DMS53 treated with DMSO at 0.1 percent for 48 hours (cell line): ENCODE results near the gene NEK11.

ENCODE experiments used
- DNase-seq: peaks from one replicate; lab custom pipeline; 2025; ENCODE audit not compliant: unreplicated experiment; lab: John Stamatoyannopoulos, UW

Gene NEK11

GRCh38 chr3:131223373-131224289 is 197.0 kb downstream of the NEK11 start:
- no peak for DNase-seq

GRCh38 chr3:131224886-131225550 is 198.3 kb downstream of the NEK11 start:
- DNase-seq = peak; percentile 20

- DNase-seq = no peak
These were observed 201.8 kb downstream of the NEK11 start for GRCh38 chr3:131228522-131228921.

DNA sequence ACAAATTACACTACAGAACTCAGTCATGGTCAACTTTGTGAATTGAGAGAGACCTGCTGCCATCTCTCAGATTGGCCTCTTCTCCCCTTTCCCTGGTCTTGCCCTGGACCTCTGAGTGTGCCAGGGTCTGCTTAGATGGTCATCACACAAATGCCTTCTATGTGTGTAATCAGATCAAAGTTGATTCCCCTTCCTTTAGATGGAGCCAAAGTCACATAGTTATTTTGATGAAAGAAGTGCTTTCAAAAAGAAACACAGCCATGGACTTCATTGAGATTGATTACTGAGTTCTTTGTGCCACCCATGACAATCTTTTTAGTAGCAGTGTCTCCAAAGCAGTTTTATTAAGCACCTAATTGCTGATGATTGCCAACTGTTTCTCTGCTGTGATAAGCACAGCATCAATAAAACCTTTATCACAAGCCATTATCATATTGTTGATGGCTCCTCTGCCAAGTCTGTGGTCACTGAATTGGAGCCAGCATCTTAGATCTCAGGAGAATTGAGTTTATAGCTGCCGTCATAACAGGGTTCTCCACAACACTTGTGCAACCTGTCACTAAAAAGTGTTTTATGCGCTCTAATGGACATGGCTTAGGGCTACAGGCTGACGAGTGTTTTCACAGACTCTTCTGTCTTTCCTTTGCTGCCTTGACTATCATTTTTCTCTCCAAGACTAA is 205.2 kb downstream of the NEK11 start:
- no peak for DNase-seq

GRCh38 chr3:131232711-131233267 is 206.1 kb downstream of the NEK11 start:
- no peak for DNase-seq

DNA sequence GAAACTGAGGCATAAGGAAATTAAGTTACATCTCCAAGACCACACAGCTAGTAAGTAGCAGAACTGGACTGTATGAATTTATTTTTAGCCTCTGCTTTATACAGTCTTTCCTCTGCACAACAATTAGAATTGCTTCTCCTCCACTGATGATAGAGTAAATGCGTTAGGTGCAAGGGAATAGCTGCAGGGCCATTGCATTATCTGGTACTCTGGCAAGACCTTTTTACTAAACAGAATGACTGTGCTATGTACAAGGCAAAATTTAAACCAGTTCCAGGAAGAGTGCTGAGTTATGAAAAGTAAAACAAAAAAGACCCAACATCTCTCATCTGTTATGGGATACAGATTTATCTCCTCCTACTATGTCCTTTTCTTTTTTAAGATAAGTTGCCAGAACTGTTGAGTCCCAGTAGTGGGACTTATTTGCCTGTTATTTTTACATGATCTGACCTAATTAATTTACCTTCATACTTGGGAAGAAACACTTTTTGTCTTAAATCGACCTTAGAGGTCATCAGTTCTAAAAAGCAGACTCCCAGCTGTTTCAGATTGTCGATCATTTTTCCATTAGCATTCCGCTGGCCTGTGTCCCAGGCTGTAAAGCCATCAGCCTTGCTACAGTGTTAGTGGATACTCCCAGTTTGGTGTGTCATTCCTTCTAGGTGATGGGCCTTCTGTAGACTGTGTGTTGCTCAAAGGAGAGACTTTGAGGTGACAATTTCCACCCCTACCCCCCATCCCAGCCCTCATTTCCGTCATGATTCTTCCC is 207.4 kb downstream of the NEK11 start:
- DNase-seq = no peak

DNA sequence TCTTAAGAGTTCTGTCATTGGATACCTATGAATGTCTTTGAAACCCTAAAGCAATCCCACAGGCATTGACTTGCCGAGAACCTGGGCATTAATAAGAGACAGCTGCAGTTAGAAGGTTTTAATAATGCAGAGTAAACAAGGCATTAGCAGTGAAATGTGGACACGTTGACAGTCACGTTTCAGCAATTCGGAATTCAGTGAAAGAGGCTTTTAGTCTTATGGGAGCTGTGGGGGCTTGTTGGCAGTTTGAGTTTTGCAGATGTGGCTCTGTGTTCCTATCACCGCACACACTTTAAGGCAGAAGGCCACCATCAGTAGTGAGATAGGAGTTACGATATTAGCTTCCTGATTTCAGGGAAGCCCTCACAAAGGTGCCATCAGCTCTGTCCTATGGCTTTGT is 209.7 kb downstream of the NEK11 start:
- no peak for DNase-seq

DNA sequence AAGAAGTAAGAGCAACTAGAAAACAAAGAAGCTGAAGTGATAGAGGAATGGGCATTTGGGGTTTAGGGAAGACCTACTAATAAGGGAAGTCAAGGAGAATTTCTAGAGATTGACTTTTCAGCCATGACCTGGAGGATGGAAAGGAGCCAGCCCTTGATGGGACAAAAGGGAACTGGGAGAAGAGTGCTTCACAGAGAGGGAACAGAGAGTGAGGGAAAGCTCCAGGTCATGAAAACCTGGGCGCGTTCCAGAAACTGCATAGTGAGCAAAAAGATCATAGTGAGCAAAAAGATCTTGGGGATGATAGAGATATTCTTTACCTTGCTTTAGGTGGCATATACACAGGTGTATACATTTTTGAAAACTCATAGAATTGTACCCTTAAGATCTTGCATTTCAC is 211.8 kb downstream of the NEK11 start:
- no peak for DNase-seq

- DNase-seq = no peak
These were observed 212.6 kb downstream of the NEK11 start for GRCh38 chr3:131239267-131239666.

DNA sequence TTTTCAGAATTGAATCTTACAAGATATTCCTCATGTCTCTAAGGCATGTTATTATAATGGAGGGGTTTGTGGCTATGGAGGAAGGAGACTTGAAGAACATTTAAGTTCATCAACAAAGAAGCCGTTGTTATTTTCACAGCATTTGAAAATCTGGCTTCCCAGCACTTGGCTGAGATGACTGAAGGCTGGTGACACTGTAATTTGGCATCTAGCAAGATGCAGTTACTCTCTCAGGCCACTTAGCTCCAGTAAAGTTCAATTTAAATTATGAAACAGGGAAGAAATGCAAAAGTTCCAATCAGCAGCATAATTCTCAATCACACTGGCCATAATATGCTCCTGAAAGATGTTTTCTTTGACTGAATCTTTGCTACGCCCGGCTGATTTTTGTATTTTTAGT is 215.5 kb downstream of the NEK11 start:
- no peak for DNase-seq

GRCh38 chr3:131250466-131250865 is 223.8 kb downstream of the NEK11 start:
- no peak for DNase-seq

DNA sequence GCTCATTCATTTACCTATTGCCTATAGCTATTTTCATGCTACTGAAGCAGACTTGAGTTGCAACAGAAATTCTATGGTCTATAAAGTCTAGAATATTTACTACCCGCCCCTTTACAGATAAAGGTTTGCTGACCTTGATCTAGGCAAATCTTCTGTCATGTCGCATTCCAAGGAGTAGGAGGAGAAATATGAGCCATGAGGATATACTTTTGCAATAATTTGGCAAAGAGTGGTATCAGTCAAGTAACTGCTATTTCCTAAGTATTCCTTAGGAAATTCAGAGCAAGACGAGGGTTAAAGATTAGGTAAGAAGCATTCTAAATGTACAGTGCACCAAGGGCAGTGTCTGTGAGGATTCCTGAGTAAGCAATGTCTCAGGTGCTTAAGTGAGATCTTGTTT is 233.8 kb downstream of the NEK11 start:
- no peak for DNase-seq

DNA sequence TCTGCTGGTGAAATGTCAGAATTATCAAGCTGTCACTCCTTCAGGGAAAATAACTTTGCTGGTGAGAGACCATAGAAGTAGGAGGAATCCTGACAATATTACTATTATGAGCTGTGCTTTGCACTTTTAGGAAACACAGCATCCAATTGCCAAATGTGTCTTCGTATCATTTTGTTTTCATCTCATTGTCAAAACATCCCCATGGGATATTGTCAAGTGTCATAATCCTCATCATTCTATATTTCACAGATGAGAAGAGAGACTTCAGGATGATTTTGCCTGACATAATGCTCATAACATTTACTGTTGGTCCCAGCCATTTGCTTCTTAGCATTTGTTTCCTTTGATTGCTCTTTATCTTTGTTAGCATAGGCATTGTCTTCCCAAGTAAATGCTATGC is 234.4 kb downstream of the NEK11 start:
- DNase-seq = no peak

DNA sequence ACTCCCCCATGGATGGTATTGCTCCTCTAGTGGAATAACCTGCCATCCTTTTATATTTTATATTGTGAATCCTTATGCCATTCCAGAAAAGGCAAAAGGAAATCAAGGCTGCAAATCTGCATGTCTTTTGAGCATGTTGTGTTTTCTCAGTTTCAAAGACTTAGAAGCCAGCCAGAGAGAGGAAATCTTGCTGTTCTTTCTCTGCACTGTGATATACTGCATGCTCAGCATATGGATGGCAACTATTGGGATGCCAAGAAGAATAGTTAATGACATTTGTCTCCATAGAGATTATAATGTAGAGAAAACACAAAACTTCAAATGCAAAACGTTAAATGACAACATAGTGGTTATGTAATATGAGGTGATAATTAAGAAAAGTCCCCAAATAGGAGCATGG is 248.9 kb downstream of the NEK11 start:
- DNase-seq = no peak

GRCh38 chr3:131277836-131278497 is 251.3 kb downstream of the NEK11 start:
- no peak for DNase-seq

DNA sequence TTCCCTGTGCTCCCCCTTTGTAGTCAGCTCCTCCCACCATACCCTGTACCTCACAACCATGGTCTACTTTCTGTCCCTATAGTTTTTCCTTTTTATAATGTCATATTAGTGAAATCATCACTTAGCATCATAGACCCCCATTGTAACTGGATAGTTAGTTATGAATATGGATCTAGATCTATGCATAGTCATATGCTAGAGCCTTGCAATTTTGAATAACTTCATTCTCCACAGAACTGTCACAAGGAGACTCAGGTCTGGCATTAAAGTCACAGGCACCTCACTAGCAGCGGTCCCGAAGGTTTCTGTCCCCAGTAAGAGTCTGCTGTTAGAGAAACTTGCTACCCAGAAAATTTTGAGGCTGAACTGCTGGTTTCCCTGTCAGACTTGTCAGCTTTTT is 252.9 kb downstream of the NEK11 start:
- DNase-seq = no peak

GRCh38 chr3:131282379-131282778 is 255.7 kb downstream of the NEK11 start:
- no peak for DNase-seq

GRCh38 chr3:131282967-131283366 is 256.3 kb downstream of the NEK11 start:
- no peak for DNase-seq

GRCh38 chr3:131283862-131284261 is 257.2 kb downstream of the NEK11 start:
- DNase-seq = no peak

DNA sequence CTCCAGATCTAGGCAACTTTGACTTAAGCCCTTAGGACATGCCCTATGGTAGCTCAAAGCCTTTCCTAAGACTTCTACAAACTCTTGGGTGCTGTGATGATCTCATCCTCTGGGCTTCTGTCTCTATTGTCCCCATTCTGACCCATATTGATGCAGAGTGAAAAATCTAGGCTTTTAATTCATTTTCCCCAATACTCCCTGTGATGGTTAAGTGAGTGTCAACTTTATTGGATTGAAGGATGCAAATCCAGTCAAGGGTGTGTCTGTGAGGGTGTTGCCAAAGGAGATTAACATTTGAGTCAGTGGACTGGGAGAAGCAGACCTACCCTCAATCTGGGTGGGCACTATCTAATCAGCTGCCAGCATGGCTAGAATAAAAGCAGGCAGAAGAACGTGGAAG is 257.6 kb downstream of the NEK11 start:
- no peak for DNase-seq
